Tongue (tissue), 2 donors: ENCODE results near the gene ZDHHC11B. TPM values are rescaled to one million over a fixed set of nuclear protein-coding genes. Genes with fewer than 3 reads are reported as not detected.
"Not testable (repeated sequence)": the region's sequence is repeated elsewhere in the genome, so short reads cannot be mapped to it uniquely, and the experiment has no call there.

Experiments
- DNase-seq: peaks from one replicate; pipeline ENCODE4 v3.0.0-alpha.2; 2015
- total RNA-seq: library from RNA; depleted of rRNA; stranded (reverse); fragments of >200 nt; gene quantifications from one replicate; pipeline ENCODE4 v1.2.3, GENCODE V29; 2014

ZDHHC11B gene
- total RNA-seq, 1 donor from 2014 or later = 5.3 TPM

DNA sequence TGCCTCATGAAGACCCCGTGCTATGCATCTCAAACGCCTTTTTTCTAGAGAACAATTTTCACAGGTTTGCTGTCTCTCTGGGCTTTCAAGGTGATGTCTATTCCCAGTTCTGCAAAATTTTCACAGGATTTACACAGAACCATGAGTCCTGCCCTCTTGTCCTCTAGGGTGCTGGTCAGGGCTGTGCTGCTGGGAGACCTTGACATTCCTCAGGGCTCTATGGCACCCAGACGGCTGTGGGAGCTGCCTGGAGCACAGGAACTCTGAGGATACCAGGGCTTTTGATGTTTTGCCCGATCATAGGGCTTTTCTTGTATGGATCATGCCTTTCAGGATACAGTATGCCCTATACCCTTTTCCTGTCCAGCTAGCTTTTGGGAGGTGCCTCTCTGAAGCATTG, 68.9 kb downstream of the ZDHHC11B start:
- DNase-seq = not testable (repeated sequence)

DNA sequence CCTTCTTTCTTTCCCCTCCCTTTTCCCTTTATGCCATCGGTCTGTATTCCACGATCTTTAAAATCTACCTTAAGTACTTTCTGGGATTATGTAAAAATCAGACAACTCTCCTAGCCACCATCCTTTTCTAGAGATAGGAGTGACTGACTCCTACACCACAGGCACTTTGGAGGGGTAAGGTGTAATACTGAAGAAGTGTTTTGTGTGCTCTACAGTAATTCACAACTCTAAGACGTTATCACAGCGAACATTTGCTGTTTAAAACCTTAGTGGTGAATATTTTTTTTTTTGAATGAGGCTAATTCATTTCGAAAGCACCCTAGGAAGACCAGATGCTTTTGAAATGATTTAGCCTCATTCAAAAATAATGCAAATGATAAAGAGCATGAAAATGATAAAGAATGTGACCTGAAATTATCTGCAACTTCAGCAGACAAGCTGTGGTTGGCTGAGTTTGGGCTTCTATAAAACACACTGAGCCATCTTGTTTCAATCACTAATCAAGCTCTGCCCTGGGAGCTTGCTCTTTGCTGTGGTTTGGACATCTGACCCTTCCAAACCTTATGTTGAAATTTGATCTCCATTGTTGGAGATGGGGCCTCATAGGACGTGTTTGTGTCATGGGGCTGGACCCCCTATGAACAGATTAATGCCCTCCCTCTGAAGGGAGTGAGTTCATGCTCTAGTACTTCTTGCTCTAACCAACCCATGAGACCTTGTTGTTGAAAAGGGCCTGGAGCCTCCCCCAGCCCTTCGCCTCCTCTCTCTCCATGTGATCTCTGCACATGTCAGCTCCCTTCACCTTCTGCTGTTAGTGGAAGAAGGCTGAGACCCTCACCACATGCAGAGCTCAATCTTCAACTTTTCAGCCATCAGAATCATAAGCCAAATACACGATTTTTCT, 70.1 kb downstream of the ZDHHC11B start:
- not testable (repeated sequence) for DNase-seq

DNA sequence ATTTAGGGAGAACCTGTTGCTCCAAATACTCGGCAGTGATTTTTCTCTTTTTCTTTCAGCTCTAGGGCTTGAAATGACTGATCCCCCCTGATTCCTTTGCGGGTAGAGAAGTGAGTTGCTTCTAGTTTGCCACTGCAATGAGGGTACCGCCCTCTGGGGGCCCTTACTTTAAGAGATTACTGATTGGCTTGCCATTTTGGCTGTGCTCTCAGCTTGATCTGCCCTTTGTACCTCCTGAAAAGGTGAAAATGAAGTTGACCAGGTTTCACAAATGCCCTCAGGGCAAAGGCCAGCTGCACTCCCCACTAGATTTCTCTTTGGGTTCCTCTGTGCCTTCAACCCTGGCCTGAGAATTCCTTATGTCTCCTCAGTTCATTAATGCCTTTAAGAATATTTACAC, 70.8 kb downstream of the ZDHHC11B start:
- not testable (repeated sequence) for DNase-seq

DNA sequence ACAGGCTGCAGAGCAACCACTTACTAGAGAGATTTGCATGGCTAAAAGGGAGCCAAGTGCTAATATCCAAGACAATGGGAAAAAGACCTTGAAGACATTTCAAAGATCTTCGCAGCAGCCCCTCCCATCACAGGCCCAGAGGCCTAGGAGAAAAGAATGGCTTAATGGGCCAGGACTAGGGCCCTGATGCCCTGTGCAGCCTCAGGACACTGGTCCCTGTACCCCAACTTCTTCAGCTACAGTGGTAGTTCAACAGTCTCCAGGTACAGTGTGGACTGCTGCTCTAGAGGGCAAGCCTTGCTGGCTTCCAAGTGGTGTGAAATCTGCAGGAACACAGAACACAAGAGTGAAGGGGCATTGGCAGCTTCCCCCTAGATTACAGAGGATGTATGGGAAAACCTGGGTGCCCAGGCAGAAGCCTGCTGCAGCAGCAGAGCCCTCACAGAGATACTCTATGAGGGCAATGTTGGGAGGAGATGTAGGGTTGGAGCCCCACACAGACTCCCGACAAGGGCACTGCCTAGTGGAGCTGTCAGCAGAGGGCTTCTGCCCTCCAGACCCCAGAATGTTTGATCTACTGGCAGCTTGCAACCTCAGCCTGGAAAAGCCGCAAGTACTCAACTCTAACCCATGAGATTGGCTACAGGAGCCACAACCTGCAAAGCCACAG, 75.5 kb downstream of the ZDHHC11B start:
- not testable (repeated sequence) for DNase-seq

DNA sequence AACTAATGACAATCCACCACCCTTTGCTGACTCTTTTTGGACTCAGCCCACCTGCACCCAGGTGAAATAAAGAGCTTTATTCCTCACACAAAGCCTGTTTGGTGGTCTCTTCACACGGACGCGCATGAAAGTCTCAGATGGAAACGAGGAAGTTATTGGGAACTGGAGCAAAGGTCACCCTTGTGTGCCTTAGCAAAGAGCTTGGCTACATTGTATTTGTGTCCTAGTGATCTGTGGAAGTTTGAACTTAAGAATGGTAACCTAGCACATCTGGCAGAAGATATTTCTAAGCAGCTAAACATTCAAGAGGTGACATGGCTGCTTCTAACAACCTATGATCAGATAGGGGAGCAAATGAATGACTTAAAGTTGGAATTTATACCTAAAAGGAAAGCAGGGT, 76.2 kb downstream of the ZDHHC11B start:
- not testable (repeated sequence) for DNase-seq

DNA sequence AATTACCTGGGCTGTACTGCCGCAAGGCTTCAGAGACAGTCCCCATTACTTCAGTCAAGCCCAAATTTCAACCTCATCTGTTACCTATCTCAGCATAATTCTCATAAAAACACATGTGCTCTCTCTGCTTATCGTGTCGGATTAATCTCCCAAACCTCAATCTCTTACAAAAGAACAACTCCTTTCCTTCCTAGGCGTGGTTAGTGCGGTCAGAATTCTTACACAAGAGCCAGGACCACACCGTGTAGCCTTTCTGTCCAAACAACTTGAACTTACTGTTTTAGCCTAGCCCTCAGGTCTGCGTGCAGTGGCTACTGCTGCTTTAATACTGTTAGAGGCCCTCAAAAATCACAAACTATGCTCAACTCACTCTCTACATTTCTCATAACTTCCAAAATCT, 78.4 kb downstream of the ZDHHC11B start:
- DNase-seq = not testable (repeated sequence)

DNA sequence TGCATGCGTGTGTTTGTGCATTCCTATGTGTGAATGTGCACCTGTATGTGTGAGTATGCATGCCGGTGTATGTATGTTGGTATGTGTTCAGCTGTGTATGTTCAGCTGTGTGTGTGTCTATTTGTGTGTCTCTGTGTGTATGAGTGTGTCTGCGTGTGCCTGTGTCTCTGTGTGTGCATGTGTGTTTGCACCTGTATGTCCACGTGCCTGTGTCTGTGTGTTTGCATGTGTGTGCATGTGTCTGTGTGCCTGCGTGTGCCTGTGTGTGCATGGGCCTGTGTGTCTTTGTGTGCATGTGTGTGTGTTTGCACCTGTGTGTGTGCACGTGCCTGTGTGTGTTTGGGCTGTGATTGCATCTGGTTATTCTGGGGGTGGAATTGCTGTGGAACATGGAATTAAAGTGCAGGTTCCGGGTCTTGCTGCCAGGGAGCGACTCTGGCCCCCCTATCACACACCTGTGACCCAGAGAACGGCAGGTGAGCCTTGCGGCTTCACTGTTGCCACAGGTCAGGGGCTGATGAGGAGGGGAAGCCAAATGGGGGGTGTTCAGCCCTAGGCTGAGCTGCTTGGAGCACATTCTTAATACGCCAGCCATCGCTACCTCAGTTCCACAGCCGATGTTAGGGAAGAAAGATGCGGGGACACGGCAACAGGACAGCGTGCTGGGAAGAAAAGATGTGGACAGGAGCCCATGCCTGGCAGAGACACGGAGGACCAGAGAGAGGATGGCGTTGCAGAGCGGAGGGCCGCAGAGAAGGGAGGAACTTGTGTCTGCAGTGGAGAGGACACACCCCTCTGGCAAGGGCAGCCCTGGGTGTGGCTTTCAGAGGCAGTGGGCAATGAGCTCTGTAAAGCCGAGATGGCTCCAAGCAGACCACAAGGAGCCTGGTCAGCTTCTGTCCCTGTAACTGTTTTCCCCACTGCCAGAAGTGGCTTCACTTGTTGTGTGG, 87.5 kb downstream of the ZDHHC11B start:
- not testable (repeated sequence) for DNase-seq

DNA sequence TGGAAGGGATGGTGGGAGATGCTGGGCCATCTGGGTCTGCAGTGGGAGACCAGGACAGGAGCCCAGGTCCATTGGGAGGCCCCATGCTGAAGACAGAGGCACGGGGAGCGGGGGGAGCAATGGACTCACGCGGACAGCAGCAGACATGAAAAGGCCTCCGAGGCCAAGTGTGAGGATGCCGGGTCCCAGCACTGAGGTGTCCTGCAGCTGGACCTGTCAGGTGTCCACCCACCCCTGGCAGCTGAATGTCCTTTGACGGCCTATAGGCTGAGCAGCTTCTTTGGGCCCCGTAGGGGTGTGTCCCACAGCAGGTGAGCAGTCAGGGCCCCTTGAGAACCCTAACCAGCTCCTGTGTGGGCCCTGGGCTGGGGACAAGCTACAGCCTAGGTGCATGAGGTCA, 88.3 kb downstream of the ZDHHC11B start:
- DNase-seq = not testable (repeated sequence)

DNA sequence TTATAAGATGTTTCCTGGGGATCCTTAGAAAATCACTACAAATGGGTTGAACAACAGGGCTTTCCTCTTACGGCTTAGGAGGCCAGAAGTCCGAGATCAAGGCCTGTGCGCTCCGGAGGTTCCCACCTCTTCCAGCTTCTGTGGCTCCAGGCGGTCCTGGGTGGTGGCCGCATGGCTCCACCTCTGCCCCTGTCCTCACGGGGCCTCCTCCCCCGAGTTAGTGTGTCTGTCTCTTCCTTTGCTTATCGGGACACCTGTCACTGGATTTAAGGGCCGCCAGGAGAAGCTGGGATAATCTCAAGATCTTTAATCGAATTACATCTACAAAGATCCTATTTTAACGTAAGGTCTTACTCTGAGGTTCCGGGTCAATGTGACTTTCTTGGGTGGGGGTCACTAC, 89.1 kb downstream of the ZDHHC11B start:
- not testable (repeated sequence) for DNase-seq

DNA sequence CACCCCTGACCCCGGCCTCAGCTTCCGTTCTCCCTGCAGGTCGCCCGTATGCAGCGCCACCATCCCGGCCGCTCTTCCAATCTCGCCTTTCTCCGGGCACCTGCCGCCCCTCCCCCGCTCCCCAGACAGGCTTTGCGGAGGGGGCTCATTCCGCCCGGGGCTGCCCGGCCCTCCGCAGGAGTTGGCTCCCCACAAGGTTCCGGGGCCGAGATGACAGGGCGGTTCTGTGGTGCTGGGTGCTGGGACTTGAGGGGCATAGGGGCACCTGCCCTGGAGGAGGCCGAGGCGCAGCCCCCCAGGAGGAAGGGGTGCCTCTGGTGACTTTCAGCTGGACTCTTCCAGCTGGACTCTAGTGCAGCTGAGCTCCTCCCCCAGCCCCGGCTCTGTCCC, 90.5 kb downstream of the ZDHHC11B start:
- not testable (repeated sequence) for DNase-seq

DNA sequence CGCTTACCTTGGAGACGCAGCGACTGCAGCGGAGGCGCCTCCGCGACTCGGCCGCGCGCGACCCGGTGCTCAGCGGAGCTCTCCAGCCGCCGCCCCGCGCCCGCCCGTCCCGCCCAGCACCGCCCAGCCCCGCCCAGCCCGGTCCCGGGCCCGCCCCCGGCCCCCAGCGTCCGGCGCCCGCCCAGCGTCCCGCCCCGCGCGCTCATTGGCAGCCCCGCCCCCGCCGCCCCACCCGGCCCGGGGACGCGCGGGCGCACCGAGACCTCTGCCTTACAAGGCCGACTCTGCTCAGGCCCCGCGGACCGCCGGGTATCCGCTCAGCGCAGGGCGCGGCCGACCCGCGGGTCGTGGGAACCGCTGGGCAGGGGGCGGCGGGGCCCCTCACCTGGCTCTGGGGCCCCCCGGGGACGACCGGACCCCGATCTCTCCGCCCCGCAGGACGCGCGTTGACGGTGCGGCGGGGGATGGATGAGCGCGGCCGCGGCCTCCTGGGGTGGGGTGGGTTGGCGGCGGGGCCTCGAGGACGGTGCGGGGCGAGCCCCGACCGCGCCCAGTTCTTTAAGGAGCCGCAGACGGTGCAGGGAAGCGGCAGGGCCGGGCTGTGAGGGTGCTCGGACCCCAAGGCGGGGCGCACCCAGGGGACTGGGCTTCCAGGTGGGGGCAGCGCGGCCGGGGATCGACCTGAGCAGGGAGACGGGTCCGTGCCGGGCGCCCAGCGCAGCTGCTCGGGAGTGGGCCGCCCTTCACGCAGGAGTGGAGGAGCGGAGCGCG, 91.1 kb downstream of the ZDHHC11B start, which contains the start of gene TPPP:
TPPP (minus strand) TSS at position 82 of the 771 bp plus-strand sequence. CDS start 15,292 bp downstream, outside the sequence.
- DNase-seq = peak; percentile 92

DNA sequence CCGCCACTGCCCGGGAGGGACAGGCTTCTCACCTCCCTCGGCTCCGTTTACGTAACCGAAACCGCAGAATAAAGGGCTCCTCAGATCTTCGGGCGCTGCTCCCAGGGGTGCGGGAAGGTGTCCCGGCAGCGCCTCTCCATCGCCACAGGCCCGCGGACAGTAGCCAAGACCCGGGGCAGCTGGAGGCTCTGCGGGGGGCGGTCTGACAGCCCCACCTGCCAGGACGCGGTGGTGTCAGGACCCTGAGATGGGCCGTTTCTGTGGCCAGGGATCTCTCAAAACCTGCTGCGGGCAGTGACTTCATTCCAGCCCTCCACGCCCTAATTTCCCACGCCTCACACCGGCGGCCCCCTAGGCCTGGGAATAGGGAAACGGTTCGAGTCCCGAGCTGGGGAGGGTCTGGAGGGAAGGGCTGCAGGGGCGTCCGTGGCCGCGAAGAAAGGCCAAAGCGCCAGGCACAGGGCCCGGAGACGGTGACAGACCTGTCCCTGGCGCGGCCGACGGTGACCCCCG, 91.9 kb downstream of the ZDHHC11B start:
- DNase-seq = not testable (repeated sequence)

DNA sequence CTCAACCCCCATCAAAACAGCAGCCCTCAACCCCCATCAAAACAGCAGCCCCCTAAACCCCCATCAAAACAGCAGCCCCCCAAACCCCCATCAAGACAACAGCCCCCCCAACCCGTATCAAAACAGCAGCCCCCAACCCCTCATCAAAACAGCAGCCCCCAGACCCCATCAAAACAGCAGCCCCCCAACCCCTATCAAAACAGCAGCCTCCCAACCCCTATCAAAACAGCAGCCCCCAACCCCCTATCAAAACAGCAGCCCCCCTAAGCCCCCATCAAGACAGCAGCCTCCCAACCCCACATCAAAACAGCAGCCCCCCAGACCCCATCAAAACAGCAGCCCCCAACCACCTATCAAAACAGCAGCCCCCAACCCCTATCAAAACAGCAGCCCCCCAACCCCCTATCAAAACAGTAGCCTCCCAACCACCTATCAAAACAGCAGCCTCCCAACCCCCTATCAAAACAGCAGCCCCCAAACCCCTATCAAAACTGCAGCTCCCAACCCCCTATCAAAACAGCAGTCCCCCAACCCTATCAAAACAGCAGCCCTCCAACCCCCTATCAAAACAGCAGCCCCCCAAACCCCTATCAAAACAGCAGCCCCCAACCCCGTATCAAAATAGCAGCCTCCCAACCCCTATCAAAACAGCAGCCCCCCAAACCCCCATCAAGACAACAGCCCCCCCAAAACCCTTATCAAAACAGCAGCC, 92.6 kb downstream of the ZDHHC11B start:
- DNase-seq = no peak

DNA sequence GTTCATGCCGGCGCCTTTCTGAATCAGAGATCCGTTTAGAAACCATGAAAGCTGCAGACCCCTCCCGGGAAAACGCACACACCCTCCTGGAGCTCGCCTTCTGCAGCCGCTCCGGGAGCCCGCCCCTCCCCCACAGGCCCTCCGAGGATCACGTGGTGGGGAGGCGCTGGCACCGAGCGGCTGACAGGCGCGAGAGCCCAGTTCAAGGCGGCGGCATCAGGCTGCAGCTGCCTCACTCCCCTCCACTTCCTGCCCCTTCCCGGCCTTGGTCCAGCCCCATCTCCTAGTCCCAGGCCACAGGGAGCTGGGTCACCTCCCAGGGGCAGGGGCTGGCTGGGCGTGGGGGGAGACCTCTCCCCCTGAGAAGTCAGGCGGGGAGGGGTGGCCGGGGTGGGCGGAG, 93.5 kb downstream of the ZDHHC11B start:
- DNase-seq = not testable (repeated sequence)

DNA sequence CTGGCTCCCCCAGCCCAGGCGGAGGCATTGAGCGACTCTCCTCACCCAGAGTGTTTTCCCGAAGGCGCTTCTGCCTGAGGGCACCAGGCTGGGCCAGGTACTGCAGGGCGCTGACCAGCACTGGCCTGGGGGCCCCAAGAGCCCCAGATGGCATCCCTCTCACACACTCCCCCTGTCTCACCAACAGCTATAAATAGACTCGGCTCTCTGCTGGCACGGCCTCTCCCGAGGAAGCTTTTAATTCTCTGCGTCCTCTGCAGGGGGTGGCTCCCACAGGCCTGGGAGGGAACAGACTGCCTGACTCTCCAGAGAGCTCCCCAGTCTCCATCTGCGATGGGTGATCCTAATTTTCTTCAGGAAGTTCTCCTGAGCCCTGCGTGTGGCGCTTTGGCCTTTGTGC, 94.2 kb downstream of the ZDHHC11B start:
- not testable (repeated sequence) for DNase-seq

DNA sequence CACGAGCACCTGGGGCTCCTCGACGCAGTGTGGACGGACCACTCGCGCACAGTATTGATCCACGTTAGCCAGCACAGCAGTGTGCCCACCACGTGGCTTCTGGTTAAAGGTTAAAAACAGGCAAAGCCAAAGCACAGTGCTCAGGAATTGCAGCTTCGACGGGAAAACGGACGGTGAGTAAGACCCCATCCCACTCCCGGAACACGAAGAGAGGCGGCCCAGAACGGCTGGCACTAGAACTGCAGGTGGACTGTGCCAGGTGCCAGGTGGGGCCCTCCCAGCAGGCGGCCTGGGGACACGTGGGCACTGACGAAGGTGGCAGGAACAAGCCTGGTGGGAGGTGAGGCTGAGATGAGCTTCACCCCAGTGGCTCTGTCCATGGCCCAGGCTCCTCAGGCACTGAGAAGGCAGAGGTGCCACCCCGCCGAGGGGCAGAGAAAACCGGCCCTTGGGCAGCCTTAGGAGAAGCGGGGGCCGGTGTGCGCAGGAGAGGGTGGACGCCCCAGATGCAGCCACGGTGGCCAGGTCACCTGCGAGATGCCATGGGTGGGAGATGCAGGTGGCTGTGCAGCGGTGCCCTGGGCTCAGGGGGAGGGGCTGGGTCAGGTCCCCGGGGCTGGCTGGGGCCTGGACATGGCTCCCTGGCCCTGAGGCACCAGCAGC, 96.0 kb downstream of the ZDHHC11B start:
- not testable (repeated sequence) for DNase-seq

DNA sequence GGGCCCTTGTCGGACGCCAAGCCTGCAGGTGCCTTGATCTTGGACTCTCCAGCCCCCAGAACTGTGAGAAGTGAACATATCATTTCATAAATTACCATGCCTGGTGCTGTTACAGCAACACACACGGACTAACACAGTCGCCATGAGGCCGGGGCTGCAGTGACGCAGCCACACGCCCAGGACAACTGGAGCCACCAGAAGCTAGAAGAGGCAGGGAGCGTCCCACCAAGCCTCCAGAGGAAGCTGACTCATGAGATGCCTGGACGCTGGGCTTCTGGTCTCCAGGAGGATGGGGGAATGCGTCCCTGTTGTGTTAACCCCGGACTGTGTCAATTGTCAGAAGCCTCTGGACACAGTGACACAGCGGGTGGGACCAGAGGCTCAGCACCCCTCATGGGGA, 97.6 kb downstream of the ZDHHC11B start:
- DNase-seq = not testable (repeated sequence)

DNA sequence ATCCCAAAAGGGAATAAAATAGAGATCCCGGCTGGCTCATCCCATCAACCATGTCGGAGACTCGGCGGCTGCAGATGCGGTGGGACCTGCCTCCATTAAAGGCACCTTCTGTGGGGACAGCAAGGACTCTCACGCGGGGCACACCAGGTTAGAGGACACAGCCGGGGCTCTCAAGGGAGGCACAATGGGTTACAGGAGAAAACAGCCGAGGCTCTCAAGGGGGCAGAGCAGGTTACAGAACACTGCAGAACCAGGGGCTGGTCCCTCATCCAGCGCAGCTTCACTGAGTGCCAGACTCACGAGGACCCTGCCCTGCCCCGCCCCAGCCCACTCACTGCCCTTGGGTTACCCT, 98.4 kb downstream of the ZDHHC11B start:
- DNase-seq = not testable (repeated sequence)

DNA sequence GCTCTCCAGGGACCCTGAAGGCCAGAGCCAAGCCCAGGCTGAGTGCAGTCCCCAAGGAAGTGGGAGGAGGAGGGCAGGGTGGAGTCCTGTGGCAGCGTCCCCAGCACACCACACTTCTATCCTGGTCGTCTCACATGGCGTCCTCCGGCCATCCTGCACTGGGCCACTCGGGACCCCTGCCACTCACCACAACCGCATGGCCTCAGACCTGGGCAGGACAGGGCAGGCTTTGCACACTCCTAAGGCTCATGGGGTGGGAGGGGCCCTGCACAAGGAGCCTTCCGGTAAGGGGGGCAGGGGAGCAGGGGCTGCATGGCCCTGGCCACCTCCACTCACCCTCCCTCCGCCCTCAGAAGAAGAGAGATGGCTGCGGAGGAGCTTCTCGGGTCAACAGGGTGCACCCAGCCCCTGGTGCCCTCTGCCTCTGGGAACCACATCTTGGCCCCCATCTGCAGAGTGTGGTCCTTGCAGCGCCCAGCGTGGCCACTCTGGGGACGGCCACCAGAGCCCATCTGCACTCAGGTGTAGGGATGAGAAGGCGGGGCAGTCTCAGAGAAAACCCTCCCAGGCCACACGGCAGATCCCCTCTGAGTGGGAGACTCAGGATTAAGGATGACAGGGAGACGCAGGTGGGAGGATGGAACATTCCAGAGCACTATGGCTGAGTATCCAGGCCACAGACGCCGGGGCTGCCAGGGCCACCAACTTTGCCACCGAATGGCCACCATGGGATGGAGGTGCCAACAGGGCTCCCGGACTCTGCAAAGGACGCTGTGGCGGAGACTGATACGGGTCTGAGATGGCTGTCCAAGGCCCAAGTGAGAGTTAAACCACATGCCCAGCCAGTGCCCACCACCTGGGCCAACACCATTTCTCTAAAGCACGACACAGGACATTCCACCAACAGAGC, 99.0 kb downstream of the ZDHHC11B start:
- no peak for DNase-seq
